Measurements from ENCODE around the gene C3orf20. TPM values are rescaled to one million over a fixed set of nuclear protein-coding genes. Genes with fewer than 3 reads are reported as not detected.
A peak's percentile ranks its signal among the peaks of the same experiment; 100 is the strongest.

Gene C3orf20
- total and polyA plus RNA-seq, 4 donors = 0.16 to 0.30 TPM; not detected in 2

DNA sequence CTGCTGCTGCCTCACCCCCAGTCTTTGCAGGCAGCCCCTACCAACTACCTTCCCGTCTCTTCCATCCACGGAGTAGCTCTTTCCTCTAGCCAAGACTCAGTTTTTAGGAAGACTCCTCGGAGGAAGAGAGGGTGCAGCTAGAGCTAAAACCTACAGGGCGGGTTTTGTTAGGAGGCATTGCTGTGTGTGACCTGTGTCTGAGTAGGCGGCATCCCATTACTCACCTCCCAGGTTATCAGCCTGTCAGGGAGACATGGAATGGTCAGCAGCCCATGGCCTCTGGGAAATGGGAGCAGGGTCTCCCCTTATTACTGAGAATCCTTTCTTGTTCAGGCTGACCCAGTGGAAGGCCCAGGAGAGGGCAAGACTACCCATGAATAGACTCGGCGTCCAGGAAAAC is 100.1 kb downstream of the C3orf20 start:
- 88 to 93% methylated on average over 7 of the region's 7 CpGs for WGBS, 2 donors
- Histone ChIP-seq H3K36me3 (ENCODE audit: control insufficient read depth in 1 of 2, insufficient read depth in 2 of 2, low read length in 1 of 2) (no peaks in the 10 kb centered on the region), H3K4me3 (ENCODE audit: low read length in 2 of 2) (no peak overlapping the region), H3K4me1 (ENCODE audit: control insufficient read depth in 1 of 2, insufficient read depth in 2 of 2, low read length in 2 of 2) (no peaks in the 10 kb centered on the region), H3K27ac (ENCODE audit: low read depth in 1 of 2, low read length in 2 of 2) (no peak overlapping the region), H3K9me3 (ENCODE audit: control insufficient read depth, low read length) (no peaks in the 10 kb centered on the region), H3K27me3 (ENCODE audit: control insufficient read depth in 1 of 2, insufficient read depth in 2 of 2, low read length in 1 of 2) (no peaks in the 10 kb centered on the region)
- intact Hi-C loops (cut with DNase I) = no loop called here
- no peak for DNase-seq
- ATAC-seq (ENCODE audit: low FRiP score) = no peak

DNA sequence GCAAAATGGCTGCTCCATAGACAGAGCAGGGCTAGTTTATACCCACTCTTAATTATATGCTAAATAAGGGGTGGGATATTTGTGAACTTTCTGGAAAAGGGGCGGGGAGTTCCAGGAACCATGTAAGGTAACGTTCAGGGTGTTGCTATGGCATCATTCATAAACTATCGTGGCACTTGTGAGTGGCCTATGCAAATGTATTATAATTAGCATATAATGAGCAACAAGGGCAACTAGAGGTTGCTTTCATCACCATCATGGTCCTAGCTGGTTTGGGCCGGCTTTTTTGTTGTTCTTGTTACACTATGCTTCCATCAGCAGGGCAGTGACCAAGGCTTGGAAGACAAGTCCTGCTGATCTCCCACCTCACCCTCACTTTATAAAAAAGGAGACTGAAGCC is 100.6 kb downstream of the C3orf20 start:
- no peaks in the 10 kb centered on the region for H3K36me3 ChIP-seq (ENCODE audit: control insufficient read depth in 1 of 2, insufficient read depth in 2 of 2, low read length in 1 of 2)
- H3K9me3 ChIP-seq (ENCODE audit: control insufficient read depth, low read length) = no peaks in the 10 kb centered on the region
- H3K4me1 ChIP-seq (ENCODE audit: control insufficient read depth in 1 of 2, insufficient read depth in 2 of 2, low read length in 2 of 2) = no peaks in the 10 kb centered on the region
- H3K4me3 ChIP-seq (ENCODE audit: low read length in 2 of 2) = no peak overlapping the region
- H3K27ac ChIP-seq (ENCODE audit: low read depth in 1 of 2, low read length in 2 of 2) = no peak overlapping the region
- 90 to 91% methylated on average over 4 of the region's 4 CpGs for WGBS, 2 donors
- intact Hi-C loops (cut with DNase I) = no loop called here
- no peaks in the 10 kb centered on the region for H3K27me3 ChIP-seq (ENCODE audit: control insufficient read depth in 1 of 2, insufficient read depth in 2 of 2, low read length in 1 of 2)
- ATAC-seq (ENCODE audit: low FRiP score) (no peak), DNase-seq (no peak)

DNA sequence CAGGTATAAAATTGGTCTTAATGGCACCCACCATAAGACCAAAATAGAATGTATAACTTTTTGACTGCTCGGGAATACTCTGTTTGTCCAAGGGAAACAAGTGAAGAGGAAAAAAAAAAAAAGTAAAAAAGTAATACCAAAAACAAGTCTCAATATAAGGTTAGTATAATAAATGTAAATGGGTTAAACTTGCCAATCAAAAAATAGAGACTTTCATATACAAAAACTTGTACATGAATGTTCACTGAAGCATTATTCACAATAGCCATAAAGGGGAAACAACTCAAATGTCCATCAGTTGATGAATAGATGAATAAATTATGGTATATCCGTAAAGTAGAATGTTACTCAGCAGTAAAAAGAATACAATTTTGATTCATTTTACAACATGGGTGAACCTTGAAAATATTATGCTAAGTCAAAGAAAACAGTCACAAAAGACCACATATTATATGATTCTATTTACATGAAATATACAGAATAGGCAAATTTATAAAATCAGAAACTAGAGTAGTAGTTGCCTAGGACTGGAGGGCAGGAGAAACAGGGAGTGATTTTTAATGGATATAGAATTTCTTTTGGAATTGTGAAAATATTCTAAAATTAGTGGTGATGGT is 104.2 kb downstream of the C3orf20 start:
- H3K4me1 ChIP-seq (ENCODE audit: control insufficient read depth in 1 of 2, insufficient read depth in 2 of 2, low read length in 2 of 2) = no peaks in the 10 kb centered on the region
- no peak overlapping the region for H3K27ac ChIP-seq (ENCODE audit: low read depth in 1 of 2, low read length in 2 of 2)
- no peaks in the 10 kb centered on the region for H3K9me3 ChIP-seq (ENCODE audit: control insufficient read depth, low read length)
- H3K4me3 ChIP-seq (ENCODE audit: low read length in 2 of 2) = no peak overlapping the region
- ATAC-seq (ENCODE audit: low FRiP score) (no peak), DNase-seq (no peak)
- no peaks in the 10 kb centered on the region for H3K27me3 ChIP-seq (ENCODE audit: control insufficient read depth in 1 of 2, insufficient read depth in 2 of 2, low read length in 1 of 2)
- no peaks in the 10 kb centered on the region for H3K36me3 ChIP-seq (ENCODE audit: control insufficient read depth in 1 of 2, insufficient read depth in 2 of 2, low read length in 1 of 2)
- 86 to 91% methylated on average over 2 of the region's 2 CpGs for WGBS, 2 donors
- intact Hi-C loops (cut with DNase I) = no loop called here

DNA sequence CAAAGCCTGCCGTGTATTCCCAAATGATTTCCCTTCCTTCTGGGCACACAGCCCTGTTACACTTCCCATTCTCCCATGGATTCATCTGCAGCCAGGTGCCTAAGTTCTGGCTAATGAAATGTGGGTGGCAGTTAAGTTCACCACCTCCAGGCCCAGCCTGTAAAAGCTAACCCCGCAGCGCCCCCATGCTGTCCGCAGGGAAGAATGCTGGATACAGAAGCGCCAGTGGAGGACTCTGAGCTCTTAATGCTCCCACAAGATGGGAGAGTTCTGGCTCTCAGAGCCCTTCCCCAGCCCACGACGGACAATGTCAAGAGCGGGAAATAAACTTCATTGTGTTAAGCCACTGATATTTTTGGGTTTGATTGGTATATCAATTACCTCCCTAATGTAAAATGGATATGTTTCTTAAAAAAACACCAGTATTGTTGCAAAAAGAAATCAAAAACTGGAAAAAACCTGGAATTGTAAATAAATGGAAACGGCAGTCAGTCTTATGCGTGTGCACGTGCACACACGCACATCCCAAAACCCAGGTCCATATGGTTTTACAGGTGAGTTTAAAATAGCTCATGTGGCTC is 106.1 kb downstream of the C3orf20 start:
- H3K4me1 ChIP-seq (ENCODE audit: control insufficient read depth in 1 of 2, insufficient read depth in 2 of 2, low read length in 2 of 2) = no peaks in the 10 kb centered on the region
- ATAC-seq (ENCODE audit: low FRiP score) = no peak
- no peaks in the 10 kb centered on the region for H3K27me3 ChIP-seq (ENCODE audit: control insufficient read depth in 1 of 2, insufficient read depth in 2 of 2, low read length in 1 of 2)
- 41 to 43% methylated on average over 12 of the region's 12 CpGs for WGBS, 2 donors
- H3K4me3 ChIP-seq (ENCODE audit: low read length in 2 of 2) = no peak overlapping the region
- H3K36me3 ChIP-seq (ENCODE audit: control insufficient read depth in 1 of 2, insufficient read depth in 2 of 2, low read length in 1 of 2) = no peaks in the 10 kb centered on the region
- no peak overlapping the region for H3K27ac ChIP-seq (ENCODE audit: low read depth in 1 of 2, low read length in 2 of 2)
- no peaks in the 10 kb centered on the region for H3K9me3 ChIP-seq (ENCODE audit: control insufficient read depth, low read length)
- intact Hi-C loops (cut with DNase I) = loop anchor here in 1 of 2 donors (10.0 kb wide), 1 partner anchor 106 kb away; the partner anchor contains the start of gene C3orf20
- DNase-seq = peak in 1 of 2 donors; percentile 76

DNA sequence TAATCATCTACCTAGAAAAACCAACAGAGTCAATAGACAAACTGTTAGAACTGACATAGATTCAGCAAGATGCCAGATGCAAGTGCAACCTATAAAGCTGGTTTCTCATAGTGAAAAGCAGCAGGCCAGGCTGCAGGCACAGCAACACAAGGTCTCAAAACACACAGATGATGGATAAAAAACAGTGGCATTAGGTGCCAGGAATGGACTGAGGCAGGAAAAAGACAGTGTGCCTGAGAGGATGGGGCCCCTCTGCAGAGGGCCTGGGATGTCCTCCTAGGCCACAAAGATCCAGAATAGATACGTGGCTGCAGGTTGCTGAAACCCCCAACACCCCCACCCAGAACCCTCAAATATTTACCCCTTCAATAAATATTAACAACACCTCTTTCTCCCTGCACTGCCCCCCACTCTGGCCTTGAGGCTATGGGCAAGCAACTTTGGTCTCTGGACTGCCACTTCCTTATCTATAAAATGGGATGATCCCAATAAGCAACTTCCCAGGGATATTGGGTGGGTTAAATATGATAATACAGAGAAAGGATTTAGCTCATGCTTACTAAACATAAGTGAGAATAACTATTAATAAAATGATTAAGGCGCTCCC is 108.6 kb downstream of the C3orf20 start:
- no peaks in the 10 kb centered on the region for H3K9me3 ChIP-seq (ENCODE audit: control insufficient read depth, low read length)
- H3K4me3 ChIP-seq (ENCODE audit: low read length in 2 of 2) = no peak overlapping the region
- H3K4me1 ChIP-seq (ENCODE audit: control insufficient read depth in 1 of 2, insufficient read depth in 2 of 2, low read length in 2 of 2) = no peaks in the 10 kb centered on the region
- no peaks in the 10 kb centered on the region for H3K36me3 ChIP-seq (ENCODE audit: control insufficient read depth in 1 of 2, insufficient read depth in 2 of 2, low read length in 1 of 2)
- no peak for ATAC-seq (ENCODE audit: low FRiP score)
- 85 to 91% methylated on average over 2 of the region's 2 CpGs for WGBS, 2 donors
- intact Hi-C loops (cut with DNase I) = loop anchor here in 1 of 2 donors (10.0 kb wide), 1 partner anchor 109 kb away; the partner anchor contains the start of gene C3orf20
- DNase-seq = peak in 1 of 2 donors; percentile 12
- H3K27ac ChIP-seq (ENCODE audit: low read depth in 1 of 2, low read length in 2 of 2) = no peak overlapping the region
- no peaks in the 10 kb centered on the region for H3K27me3 ChIP-seq (ENCODE audit: control insufficient read depth in 1 of 2, insufficient read depth in 2 of 2, low read length in 1 of 2)

DNA sequence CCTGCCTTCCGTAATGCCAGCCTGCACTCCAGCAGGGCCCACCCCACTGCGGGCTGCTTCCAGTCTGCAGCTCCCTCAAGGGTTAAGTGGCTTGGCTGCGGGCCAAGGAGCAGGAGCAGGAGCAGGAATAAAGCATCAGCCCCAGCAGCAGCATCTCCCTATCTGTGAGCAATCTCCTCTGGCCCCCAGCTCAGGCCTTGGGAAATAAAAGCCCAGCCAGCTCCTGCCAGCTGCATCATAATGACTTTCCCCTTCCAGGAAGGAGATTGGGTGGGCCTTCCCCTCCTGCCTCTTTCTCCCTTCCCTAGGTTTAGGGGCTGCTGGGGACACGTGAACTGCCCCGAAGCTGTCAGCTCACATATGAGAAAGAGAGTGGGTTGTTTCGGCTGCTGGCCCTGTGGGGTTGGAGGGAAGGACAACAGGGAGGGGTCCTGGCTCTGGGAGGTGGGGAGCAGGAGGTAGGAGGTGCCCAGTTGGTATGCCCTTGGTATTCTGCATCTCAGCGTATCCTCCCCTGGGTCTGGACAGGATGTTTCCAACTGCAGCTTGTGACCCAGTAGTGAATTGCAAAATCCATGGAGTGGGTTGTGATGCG is 109.2 kb downstream of the C3orf20 start:
- H3K9me3 ChIP-seq (ENCODE audit: control insufficient read depth, low read length) = no peaks in the 10 kb centered on the region
- no peaks in the 10 kb centered on the region for H3K4me1 ChIP-seq (ENCODE audit: control insufficient read depth in 1 of 2, insufficient read depth in 2 of 2, low read length in 2 of 2)
- H3K27ac ChIP-seq (ENCODE audit: low read depth in 1 of 2, low read length in 2 of 2) = no peak overlapping the region
- H3K36me3 ChIP-seq (ENCODE audit: control insufficient read depth in 1 of 2, insufficient read depth in 2 of 2, low read length in 1 of 2) = no peaks in the 10 kb centered on the region
- ATAC-seq (ENCODE audit: low FRiP score) (no peak), DNase-seq (peak in 1 of 2 donors; percentile 75)
- no peaks in the 10 kb centered on the region for H3K27me3 ChIP-seq (ENCODE audit: control insufficient read depth in 1 of 2, insufficient read depth in 2 of 2, low read length in 1 of 2)
- H3K4me3 ChIP-seq (ENCODE audit: low read length in 2 of 2) = no peak overlapping the region
- intact Hi-C loops (cut with DNase I) = loop anchor here in 1 of 2 donors (10.0 kb wide), 1 partner anchor 109 kb away; the partner anchor contains the start of gene C3orf20
- 60 to 68% methylated on average over 8 of the region's 8 CpGs for WGBS, 2 donors

DNA sequence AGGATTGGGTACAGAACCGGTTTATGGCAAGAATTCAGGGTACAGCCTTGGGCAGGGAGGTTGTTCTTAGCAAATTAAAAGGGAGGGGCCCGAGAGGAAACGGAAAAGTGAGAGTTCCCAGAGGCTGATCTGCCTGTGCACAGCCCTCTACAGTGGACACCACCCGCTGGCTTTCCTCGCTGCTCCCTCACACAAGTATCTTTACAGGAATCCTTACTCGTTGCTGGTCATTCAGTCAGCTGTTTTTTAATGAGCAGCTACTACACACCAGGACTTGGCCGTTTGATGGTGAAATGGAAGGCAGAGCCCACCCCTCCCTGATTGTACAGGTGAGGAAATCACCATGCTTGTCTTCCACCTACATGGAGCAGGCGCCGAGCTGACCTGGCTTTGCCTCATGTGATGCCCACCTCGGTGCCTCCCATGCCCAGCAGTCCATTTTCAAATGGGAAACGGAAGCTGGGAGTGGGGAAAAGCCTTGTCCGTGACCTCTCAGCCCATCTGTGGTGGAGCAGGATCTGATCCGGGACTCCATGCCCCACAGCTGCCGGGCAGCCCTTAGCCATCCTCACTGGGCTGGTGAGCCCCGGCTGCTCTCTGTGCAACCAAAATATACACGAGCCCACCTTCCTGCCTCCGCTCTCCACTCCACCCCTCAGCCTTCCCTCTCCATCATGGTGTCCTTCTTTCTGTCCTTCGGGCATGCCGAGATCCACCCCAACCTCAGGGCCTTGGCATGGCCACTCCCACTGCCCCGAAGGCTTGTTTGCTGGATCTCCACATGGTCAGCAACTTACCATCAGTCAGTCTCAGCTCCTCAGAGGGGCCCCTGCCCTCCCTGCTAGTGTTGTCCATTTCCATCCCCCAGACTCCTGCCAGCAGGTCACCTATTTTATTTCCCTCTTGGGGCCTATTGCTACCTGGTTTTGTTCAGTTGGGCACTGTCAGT is 110.5 kb downstream of the C3orf20 start:
- DNase-seq (peak in 1 of 2 donors; percentile 64), ATAC-seq (ENCODE audit: low FRiP score) (no peak)
- Histone ChIP-seq H3K9me3 (ENCODE audit: control insufficient read depth, low read length) (no peaks in the 10 kb centered on the region), H3K4me1 (ENCODE audit: control insufficient read depth in 1 of 2, insufficient read depth in 2 of 2, low read length in 2 of 2) (no peaks in the 10 kb centered on the region), H3K27ac (ENCODE audit: low read depth in 1 of 2, low read length in 2 of 2) (no peak overlapping the region), H3K4me3 (ENCODE audit: low read length in 2 of 2) (no peak overlapping the region), H3K36me3 (ENCODE audit: control insufficient read depth in 1 of 2, insufficient read depth in 2 of 2, low read length in 1 of 2) (no peaks in the 10 kb centered on the region), H3K27me3 (ENCODE audit: control insufficient read depth in 1 of 2, insufficient read depth in 2 of 2, low read length in 1 of 2) (no peaks in the 10 kb centered on the region)
- 82 to 85% methylated on average over 20 of the region's 20 CpGs for WGBS, 2 donors
- intact Hi-C loops (cut with DNase I) = loop anchor here in 1 of 2 donors (10.0 kb wide), 1 partner anchor 111 kb away; the partner anchor contains the start of gene C3orf20

DNA sequence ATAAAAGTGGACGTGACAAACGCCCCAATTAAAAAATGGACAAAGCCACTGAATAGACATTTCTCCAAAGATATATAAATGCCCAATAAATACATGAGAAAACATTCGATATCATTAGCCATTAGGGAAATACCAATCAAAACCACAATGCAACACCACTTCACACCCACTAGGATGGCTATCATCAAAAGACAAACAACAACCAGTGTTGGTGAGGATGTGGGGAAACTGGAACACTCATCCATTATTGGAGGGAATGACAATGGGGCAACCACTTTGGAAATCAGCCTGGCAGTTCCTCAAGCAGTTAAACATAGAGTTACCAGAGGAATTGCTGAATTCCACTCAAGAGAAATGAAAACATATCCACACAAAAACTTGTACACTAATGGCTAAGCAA is 111.4 kb downstream of the C3orf20 start:
- no peaks in the 10 kb centered on the region for H3K9me3 ChIP-seq (ENCODE audit: control insufficient read depth, low read length)
- no peak overlapping the region for H3K4me3 ChIP-seq (ENCODE audit: low read length in 2 of 2)
- no peaks in the 10 kb centered on the region for H3K4me1 ChIP-seq (ENCODE audit: control insufficient read depth in 1 of 2, insufficient read depth in 2 of 2, low read length in 2 of 2)
- no peaks in the 10 kb centered on the region for H3K36me3 ChIP-seq (ENCODE audit: control insufficient read depth in 1 of 2, insufficient read depth in 2 of 2, low read length in 1 of 2)
- no peak overlapping the region for H3K27ac ChIP-seq (ENCODE audit: low read depth in 1 of 2, low read length in 2 of 2)
- WGBS, 2 donors = 93 to 94% methylated on average over 3 of the region's 3 CpGs
- intact Hi-C loops (cut with DNase I) = loop anchor here in 1 of 2 donors (10.0 kb wide), 1 partner anchor 112 kb away; the partner anchor contains the start of gene C3orf20
- no peaks in the 10 kb centered on the region for H3K27me3 ChIP-seq (ENCODE audit: control insufficient read depth in 1 of 2, insufficient read depth in 2 of 2, low read length in 1 of 2)
- DNase-seq (no peak), ATAC-seq (ENCODE audit: low FRiP score) (no peak)
